Hepatic stellate cell (primary cell): ENCODE measurements around the gene EBF3.

Experiments used
- DNase-seq: peaks from one replicate; pipeline ENCODE4 v3.0.0; 2011; ENCODE audit warnings: low spot score

EBF3 gene

DNA sequence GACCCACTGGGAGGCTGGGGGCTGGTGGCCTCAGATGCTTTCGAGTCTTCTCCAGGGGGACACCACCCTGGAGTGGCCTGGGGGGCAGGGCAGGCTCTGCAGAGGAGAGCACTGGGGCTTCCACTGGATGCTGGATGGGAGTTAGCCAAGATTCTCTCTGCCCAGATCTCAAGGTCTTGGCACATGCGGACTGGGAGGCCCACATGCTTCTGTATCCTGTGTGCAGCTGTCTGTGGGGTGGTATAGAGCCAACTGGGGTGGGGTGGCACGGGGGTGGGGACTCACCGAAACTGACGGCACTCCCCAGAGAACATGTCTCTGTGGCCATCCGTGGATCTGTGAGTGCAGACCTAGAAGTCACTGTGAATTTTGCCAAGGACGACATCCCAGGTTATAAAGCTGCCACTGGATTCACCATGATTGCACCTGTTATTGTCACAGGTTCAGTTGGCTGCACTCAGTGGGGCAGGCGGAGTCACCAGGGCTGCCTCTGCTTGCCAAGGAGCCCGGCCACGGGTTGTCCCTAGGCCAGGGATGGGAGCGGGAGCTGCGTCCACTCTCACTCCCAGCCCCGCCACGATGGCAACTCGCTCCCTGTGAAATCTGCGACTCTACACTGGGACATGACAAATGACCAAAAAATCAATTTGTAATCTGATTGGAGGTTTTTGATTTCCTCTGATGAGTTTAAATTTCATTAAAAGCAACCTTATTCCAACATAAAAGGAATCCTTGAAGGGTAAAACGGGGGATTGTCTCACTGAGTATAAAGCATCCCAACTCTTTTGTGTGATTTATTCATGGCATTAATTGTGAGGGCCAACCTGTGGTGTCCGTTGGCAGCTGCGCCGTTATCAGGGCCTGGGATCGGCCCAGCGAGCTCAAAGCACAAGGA is 131.3 kb downstream of the EBF3 start:
- no peak for DNase-seq

DNA sequence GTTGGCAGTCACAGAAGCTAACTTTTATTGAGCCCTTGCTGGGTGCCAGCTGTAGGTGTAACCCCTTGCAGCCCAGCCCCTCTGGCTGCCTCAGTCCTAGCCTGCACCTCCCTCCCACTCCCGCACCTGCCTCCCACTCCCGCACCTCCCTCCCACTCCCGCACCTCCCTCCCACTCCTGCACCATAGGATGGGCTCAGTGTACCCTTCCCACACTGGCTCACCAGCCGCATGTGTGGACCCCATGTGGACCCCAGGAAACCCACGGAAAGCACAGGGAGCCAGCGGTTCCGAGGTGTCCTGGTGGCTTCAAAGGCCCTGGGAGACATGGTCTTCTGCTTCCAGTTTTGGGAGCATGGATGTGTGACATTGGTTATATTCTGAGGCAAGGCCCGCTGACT is 132.9 kb downstream of the EBF3 start:
- no peak for DNase-seq

DNA sequence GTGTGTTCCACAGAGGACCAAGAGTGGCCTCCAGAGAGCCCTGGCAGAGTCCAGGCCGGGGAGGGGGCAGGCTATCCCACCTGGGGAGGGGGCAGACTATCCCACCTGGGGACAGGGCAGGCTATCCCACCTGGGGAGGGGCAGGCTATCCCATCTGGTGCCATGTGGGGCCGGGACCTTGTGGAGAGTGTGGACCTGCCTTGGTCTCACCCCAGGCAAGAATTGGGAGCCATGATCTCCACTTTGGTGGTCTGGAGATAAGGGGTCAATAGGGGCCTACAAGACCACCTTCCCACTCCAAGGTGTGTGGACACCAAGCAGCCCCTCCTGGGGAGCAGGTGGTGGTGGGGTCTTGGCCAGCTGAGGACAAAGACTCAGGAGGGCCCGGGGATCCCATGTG is 138.2 kb downstream of the EBF3 start:
- no peak for DNase-seq

DNA sequence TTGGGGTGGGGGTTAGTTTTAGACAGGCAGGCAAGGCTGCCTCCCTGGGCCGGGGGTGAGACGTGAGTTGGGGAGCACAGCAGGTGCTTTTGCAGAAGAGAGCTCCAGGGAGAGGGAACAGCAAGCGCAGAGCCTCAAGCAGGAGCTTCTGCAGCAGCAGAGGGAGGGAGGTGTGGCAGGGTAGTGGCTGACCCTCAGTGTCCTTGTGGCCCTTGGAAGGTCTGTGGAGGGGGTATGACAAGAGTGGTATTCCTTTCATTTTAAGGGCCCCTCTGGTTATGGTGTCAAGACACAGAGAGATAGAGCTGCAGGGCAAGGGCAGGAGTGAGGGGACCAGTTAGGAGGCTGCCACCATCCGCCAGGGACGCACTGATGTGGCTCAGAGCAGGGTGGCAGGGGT is 138.9 kb downstream of the EBF3 start:
- no peak for DNase-seq

DNA sequence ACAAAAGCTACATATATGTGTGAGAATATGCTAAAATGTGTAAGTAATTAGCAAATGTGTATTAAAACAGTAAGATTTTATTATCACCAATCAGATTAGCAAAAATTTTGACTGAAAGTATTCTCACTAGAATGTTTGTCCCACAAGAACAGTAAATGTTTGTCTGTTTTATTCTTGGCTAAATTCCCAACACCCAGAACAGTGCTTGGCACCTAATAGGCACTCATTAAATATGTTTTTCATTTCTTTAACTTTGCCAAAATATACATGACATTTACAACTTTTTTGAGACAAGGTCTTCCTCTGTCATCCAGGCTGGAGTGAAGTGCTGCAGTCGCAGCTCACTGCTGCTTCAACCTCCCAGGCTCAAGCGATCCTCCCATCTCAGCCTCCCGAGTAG is 143.6 kb downstream of the EBF3 start:
- DNase-seq = no peak

DNA sequence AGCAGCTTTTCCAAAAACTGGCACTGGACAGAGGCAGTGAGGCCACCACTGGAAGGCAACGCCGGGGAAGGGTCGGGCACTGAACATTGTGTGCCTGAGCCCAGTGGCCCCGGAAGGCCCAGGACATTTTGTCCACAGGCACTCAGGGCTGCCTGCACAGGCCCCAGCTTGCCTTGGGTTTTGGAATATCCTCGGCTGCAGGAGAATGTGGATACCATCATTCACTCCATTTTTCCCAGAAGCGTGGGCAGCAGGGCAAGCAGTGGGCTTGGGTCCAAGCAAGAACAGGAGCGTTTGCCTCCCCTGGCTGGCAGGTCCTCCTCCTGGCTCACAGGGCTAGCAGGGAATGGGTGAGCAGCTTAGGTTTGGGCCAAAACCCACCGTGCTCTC is 147.4 kb downstream of the EBF3 start:
- DNase-seq = no peak

DNA sequence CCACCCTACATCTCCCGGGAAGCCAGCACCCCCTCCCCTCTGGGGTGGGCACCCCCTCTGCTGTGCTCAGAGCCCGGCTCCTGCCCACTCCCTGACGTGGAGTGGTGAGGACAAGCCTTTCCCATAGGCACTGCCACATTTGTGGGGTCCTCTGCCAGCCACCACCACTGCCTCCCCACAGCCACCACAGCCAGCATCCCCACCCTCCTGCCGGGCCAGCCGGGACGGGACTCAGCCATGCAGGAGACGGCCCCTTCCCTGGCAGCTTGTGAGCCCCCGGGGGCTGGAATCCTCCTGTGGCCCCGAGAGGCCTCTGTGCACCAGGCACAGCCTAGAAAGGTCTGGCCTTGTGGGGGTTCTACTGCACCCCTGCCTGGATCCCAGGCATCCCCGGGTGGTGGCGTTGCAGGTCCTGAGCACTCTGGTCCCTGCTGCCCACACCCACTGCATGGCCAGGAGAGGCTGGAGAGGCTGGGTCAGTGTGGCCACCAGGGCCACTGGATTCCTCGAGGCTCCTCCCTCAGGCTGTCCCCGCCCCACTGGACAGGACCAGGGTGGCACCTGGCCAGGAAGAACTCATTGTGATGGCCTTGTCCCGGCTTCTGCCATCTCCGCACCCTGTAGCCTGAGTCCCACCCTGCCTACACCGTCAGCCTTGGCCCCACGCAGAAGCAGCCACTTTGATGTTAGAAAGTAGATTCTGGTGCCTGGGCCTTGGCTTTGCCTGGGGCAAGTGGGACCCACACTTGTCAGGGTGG is 148.0 kb downstream of the EBF3 start:
- DNase-seq = no peak

DNA sequence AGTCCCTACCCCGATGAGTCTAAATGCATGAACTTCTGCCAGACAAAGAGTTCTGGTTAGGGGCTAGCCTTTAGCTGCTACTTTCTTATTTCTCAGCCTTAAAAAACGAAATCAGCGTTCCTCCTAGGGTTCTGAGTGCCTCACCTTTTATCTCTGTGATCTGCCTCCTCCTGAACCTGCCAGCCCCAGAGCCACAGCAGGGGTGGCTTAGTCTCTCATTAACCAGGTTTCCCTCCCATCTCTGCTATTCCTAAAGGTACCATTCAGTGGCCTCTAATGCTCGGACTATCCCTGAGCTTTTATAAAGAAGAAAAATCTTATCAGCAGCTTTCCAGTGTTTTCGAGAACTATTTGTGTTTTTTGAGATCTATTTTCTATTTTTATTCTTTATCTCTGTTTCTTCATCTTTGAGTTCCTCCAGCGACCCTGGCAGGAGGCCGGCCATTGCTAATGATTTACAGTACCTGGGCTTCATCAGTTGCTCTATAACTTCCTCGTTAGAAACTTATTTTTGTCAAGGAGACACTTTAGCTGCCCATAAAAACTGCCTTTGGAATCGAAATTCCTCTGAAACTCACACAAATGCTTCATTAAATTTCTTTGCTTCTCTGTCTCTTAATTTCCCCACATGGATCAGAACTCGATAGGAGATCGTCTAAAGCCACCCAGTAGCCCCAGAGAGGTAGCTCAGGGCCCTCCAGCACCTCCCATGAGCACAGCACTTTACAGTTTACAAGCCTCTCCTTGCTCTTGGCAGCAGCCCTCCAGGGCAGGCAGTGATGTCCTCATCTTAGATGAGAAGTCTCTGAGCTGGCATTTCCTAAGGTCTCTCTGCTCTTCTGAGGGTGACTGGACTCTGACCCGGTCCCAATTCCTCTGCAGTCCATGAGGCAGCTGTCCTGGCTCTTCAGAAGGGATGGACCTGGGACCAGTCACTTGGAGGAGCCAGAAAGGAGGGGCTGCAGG is 149.1 kb downstream of the EBF3 start:
- no peak for DNase-seq

DNA sequence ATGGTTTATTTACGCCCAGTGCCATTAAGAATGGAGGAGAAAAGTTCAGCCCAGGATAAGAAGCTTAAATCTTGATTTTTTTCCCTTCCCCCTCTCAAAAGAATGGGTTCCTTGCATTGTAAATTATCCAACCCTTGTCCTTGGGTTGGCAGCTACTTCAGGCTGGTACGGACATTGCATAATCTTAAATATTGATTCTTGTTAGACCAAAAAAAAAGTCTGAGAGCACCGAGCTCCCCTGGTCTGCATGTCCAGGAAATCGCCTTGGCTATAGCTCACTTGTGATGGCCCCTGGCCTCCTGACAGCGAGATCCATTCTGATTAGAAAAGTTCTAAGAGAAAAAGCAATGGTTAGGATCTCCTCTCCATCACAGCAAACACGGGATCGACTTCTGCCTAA is 151.7 kb downstream of the EBF3 start:
- no peak for DNase-seq

DNA sequence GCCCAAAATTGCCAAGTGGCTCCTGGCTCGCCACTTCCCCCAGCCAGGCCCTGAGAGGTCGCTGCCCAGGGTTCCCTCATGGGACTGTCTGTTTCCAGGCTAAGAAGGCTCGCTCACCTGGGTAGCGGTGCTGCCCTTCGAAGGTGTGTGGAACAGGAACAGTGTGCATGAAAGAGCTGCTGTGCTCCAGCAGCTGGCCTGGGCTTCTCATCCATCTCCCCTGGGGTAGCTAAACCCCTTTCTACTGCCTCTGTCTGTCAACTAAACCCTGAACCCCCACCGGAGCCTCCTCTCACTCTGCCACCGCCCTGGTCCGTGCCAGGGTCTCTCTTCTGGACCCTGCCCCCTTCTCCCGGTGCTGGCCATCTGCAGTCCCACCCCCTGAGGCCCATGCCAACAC is 152.9 kb downstream of the EBF3 start:
- DNase-seq = no peak

DNA sequence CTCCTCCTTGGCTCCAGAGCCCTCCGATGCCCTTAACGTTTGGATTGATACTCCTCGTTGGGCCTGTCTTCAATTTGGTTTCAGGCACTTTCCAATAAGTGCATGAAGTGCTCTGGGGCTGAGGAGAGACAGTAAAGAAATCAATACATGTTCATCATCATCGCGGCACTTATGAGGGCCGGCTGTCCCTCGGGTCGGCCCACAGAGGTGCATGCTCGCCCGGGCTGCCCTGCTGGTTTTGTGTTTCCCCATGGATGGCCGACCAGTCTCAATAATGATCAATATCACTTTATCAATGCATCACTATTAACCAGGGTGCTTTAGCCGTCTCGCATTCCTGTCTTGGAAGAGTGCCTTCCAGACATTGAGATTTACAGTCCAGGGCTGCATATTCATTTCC is 154.2 kb downstream of the EBF3 start:
- DNase-seq = no peak

DNA sequence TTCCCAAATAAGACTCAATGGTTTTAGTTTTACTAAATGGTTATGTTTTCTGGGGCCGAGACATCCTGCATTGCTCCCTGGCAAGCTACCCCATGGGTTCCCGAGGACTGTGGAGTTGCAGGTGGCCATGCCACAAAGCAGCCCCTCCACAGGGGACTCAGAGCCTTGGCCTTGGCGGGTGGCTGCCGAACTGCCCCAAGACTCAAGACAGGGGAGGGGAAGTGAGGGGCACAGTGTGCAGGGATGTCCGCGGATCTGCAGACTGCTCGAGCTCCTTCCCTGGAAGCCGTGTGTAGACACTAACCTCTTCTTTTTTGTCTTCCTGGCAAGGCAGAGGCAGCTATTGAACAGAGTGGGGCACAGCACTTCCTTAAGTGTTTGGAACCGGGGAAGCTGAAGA is 154.6 kb downstream of the EBF3 start:
- no peak for DNase-seq

DNA sequence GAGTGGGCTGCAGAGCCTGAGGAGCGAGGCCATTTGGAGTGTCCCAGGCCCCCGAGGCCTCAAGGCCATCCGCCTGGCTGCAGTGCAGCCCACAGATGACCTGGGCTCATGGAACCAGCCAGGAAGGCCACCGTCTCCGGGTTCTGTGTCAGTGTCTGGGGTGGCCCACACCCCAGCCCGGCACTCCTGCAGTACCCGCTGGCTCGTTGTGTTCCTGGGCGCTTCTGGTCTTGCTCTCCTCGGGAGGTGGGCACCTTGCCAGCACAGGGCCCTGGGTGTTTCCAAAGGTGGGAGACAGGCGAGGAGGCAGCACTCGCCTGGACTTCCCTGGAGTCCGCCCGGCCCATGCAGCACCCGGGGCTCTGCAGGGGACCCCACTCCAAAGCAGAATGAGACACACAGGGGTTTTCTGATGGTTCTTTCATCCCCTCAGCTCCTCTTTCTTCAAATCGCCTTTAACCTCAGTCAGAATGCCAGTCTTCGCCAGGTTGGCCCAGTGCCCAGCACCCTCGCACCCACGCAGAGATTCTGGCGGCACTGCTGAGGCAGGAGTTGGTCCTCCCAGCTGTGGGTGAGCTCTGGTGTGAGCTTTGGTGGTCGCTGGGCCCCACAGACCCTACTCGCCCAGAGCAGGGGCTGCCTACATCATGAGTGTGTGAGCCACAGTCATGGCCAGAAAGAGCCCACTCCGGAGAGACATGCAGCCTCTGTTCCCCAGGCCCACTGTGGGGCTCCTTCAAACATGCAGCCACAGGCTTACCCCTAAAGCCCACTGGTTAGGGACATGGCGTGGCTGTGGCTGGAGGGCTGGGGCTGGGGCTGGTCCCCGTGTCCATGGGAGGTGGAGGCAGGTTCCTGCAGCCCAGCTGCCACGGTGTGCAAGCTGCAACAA is 155.7 kb downstream of the EBF3 start:
- no peak for DNase-seq

DNA sequence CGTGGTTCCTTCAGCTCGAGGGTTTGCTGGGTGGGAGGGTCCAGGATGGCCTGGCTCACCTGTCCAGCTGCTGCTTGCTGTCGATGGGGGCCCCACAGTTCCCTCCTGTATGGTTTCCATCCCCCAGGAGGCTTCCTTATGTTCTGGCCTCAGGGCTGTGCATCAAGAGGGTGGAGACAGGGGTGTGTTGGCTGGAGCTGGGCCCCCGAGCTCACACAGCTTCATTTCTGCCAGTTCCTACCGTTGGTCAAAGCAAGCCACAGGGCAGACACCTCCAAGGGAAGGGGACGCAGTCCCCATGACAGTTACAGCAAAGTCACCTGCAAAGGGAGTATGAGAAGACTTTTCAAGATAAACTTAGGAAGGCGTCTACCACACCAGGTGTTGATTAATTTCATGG is 156.9 kb downstream of the EBF3 start:
- DNase-seq = no peak

DNA sequence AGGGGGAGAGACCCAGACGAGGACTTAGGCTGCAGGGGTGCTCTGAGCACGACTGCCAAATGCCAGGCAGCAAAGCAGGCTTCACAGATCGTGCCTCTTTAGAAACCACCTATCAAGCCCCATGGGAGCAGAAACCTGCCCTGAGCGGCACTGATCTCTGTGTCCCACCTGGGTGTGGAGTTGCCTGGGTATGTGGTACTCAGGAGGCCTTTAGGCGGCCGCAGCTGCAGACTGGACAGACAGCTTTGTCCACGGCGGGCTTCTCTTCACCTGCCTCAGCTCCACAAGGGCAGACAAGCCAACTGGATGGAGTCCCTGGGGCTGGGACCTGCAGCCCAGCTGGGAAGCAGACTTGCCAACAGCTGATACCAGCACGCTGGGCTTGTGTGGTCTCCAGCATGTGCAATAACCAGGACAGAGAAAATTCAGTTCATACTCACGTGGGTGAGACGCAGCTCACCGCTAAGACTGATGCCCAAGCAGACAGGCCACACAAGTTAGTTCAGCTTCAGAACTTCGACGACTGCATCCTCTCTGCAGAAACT is 163.2 kb downstream of the EBF3 start:
- DNase-seq = no peak

DNA sequence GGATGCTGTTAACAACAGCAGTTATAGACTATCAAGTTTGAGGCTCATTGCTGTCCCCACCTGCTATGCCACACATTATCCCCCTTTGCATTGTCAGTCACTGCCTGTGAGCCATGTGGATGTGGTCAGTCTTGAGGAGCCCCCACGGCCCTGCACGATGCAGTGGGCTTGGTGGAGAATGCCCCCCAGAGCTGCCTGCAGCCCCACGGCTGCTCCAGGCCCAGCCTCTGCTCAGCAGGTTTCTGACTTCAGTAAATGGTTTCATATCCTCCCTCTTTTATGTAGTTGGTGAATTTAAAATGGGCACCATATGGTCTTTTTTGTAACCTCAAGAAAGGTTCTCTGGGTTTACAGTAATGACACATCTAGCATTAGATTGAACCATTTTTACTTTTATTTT is 164.1 kb downstream of the EBF3 start:
- DNase-seq = no peak

DNA sequence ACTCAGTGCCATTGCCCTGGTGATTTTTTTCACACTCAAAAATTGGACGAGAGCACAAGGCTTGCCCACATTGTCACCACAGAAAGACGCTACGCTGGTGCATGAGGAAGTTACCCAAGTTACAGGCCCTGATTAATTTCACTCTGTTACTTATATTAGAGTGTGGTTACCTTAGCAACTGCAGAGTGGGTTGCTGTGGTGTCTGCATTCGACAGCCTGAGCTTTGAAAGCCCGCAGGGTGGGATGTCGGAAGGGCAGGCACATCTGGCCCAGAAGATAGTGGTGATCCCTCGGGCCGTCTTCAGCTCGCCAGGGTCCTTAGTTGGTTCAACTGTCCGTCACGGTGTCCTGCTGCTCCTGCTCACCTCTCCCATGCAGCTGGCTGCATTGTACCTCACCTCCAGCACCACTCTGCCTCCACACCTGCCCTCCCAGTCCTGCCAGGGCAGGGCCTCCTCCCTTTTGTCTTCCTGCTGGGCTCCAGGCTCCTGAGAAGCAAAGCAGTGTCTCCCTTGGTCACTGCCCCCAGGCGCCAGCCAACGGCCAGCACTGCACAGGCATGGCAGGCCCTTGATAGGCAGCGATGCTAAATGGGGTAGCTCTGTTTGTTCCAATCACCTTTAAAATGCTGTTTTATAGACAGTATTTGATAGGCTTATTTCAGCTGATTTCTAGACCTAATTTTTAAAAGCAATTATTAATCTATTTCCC is 167.2 kb downstream of the EBF3 start:
- no peak for DNase-seq

DNA sequence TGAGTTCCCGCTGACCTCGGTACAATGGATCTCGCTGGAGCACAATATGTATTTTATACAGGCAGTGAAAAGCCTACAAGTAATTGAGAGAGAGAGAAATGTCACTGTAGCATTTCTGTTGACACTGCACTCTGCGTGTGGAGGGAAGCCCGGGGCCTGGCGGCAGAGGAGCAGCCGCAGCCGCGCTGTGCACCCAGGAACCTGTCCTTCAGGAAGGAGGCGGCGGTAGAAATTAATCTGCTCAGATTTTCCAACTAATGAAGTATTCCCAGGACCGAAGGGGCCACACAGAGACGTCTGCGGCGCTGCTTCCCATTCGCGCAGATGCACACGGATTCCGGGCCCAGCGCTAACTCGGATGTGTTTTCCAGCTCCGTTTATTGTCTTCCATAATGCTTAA is 170.1 kb downstream of the EBF3 start:
- DNase-seq = no peak

DNA sequence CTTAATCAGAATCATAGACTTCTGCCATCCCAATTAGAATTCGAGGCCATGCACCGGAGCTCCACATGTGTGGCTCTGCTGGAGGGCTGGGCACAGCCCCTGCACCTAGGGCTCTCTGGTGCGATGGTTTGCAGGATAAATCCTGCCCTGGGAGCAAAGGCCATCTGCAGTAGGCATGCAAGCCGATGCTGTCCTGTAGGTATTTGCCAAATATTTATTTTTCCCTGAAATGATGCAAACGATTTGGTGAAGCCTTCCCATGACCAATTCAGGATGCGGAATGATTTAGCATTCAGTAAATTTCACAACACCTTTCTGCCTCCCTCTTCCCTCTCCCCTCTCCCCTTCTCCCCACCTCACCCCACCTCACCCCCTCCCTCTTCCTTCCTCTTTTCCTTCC is 170.6 kb downstream of the EBF3 start:
- no peak for DNase-seq

DNA sequence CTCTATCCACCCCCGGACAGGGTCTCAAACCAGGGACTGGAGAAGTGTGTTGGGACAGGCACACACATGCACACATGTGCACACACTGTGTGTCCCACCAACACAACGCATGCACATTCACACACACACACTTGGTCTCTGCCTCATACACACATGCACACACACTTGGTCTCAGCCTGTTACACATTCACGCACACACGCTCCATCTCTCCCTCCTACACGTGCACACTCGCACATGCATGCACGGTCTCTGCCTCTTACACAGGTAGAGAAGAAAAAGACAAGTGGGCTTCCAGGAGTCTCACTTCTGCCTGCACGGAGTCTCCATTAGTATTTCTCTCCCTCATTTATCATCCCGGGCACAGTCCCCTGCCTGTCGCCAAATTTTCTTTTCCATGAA is 171.2 kb downstream of the EBF3 start:
- no peak for DNase-seq
